HG03139 (cell line): ENCODE results near the gene JAKMIP1.
"Not testable (repeated sequence)": the region's sequence is repeated elsewhere in the genome, so short reads cannot be mapped to it uniquely, and the experiment has no call there.

Source experiments
- ATAC-seq: cut with Tn5 transposase; IDR thresholded peaks from one replicate; pipeline ENCODE4 v1.9.1; 2021; ENCODE audit not compliant: unreplicated experiment

JAKMIP1 gene

DNA sequence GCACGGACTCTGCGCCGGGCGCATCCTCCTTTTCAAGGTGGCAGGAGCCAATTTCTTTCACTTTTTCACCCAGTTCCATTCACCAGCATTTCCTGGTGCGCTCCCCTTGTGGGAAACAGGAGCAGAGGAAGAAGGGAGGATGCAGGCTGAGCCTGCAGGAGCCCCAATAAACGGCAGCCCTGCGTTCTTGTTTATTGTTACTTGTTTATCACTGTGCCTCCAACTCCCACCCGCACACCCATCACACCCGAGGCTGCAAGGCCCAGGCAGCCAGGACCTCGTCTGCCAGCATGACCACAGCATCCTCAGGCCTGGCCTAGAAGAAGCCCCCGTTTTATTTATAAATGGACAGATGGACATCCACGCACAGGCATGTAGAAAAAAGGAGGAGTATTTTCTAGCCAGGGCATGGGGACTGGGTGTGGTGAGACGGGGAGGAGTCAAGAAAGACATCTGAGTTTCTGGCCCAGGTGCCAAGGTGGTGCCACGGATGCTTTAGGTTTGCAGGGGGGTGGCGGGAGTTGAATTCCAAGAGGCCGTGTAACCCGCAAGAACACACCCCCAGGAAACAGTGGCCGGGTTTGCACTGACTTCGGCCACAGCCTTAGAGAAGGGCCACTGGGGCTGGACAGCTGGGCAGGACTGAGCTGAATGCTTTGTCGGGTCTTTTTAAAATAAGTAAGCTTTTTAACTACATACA is 51.7 kb downstream of the JAKMIP1 start:
- no peak for ATAC-seq

DNA sequence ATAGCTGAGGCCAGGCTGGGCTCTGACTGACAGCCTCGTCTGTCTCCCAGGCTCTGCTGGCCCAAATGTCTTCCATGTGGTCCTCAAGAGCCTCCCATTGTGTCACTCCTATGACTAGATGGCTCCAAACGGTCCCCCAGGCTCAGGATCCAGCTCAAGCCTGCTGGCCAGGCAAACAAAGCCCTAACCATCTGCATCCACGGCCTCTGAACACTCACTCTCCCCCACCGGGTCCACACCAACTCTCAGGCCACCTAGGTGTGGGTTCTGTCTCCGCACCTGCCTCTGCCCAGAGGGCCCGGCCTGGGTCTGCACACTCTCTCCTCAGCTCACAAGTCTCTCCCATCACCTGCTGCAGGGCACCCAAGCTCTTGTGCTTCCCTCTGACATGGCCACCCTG is 52.9 kb downstream of the JAKMIP1 start:
- no peak for ATAC-seq

DNA sequence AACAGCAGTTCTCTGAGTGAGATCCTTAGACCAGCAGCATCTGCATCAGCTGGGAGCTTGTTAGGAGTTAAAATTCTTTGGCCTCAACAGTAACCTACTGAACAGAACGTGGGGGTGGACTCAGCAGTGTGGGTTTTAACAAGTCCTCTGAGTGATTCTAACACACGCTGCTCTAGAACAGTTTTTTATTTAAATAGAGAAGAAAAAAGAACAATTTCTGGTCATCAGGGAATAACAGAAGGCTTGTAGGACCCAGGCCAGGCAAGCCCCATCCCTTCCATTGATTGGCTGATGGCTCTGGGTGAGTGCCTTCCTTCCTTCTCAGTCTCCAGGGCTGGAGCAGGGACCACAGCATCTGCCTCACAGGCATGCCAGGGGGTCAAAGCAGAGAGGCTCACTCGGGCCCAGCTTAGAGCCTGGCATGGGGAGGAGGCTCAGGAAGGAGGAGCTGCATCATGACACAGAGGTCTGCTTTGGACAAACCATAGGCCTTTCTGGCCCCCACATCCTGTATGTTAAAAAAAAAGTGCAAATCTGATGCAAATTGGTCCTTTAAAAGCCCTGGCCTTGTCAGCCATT is 56.7 kb downstream of the JAKMIP1 start:
- ATAC-seq: no peak

DNA sequence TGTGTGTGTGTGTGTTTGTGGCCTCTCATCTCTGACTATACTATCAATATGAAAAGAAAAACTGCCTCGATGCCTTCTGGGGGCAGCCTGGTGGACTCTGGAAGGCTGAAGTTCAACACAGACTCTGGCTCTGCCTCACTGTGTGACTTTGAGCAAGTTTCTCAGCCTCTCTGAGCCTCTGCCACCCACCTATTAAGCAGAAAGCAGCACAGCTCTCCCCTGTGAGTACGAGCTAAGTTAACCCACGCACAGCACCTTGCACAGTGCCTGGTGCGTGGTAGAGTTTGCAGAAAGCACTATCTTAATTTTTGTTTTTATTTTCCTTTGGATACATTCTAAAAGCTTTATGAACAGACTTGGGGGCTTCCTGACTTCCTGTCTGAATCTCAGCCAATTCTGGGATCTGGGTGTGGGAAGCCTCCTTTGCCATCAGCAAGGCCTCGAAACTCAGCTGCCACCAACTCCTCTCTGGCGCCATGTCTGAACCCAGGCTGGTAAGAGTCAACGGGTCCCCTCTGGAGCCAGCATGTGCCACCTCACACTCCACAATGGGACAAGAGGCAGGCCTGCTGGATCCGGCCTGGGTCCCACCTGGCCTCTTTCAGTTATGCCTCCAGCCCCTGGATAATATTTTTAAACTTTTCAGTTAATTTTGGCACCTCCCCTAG is 57.3 kb downstream of the JAKMIP1 start:
- ATAC-seq: no peak

DNA sequence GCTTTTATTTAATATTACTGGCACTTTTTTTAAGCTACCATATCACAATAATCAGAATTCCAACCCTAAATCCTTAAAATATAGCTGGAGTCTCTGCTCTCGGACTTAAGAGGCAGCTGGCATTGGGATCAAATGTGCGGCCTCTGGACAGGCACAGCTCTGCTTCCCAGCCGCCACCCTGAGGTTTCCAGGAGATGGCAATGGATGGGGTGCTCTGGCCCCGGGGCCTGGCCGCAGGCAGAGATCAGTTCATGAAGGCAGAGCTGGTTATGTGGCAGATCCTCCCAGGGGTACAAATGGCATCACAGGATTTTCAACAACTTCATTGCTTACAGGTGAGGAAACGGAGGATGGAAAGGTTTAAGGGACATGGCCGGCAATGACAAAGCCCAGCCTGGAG is 57.8 kb downstream of the JAKMIP1 start:
- ATAC-seq: no peak

DNA sequence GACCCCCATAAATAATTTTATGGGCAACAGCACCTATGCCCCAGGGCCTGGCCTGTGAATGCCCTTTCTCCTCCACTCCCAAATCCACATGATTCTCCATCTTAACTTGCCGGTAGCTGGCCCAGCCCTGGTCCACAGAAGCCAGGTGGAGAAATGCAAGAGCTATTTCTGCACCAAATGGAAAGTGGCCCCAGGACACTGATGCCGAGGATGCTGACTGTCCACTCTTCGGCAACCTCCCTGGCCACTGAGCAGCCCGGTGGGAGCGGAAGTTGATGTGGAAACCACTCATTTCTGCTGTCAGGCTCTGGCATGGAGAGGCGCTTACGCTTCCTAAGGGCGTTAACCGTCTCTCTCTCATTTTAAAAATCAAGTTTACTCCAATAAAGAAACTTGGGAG is 58.8 kb downstream of the JAKMIP1 start:
- ATAC-seq: no peak

DNA sequence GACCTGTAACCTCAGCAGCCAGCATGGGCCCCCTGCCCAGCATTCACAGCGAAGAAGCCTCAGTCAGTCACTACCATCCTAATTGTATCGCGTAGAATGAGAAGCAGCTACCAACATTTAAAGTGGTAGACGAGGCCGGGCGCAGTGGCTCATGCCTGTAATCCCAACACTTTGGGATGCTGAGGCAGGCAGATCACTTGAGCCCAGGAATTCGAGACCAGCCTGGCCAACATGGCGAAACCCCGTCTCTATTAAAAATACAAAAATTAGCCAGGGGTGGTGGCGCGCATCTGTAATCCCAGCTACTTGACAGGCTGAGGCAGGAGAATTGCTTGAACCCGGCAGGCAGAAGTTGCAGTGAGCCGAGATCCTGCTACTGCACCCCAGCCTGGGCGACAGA is 59.3 kb downstream of the JAKMIP1 start:
- not testable (repeated sequence) for ATAC-seq

DNA sequence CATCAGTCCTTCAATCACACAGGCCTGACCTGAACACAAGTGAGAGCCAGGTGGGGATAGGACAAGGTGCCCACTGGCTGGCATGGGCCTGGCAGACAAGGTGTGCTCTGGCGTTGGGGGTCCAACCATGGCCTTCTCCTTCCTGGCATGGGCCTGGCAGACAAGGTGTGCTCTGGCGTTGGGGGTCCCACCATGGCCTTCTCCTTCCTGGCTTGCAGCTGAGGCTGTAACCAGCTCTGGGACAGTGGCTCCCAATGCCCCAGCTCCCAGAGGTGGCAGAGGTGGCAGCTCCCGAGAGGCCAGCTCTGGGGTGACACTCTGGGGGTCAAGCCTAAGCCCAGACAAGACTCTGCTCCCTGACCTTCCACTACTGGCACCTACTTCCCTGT is 62.6 kb downstream of the JAKMIP1 start:
- ATAC-seq: no peak

DNA sequence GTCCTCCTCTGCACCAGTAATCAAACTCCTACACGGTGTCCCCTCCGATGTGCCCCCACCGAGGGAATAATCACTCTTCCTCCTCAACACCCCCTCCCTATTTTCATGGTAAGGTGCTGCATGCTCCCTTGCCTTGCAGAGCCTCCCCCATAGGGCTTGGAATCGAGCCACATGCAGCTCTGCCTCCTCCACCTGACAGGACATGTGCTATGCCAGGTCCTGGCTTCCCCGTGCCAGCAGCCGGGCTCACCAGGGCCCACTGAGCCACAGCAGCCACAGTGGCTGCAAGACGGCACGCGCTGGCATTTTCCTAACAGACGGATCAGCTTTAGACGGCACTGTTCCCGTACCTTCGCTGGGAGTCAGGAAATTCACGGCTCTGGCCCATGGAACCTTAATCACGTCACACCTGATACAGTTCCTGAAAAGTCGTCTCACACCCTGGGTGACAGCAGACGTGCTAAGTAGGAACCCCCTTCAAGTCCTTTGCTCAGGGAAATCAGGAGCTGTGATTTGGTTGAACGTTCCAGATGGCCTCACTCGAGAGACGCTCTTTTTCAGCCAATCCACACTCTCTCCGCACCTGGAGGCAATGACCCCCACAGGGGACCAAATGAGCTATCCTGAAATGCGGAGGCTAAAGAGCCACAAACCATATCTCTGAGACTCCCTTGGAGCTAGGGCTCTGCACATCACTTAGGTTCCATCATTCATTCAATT is 63.2 kb downstream of the JAKMIP1 start:
- ATAC-seq: no peak

DNA sequence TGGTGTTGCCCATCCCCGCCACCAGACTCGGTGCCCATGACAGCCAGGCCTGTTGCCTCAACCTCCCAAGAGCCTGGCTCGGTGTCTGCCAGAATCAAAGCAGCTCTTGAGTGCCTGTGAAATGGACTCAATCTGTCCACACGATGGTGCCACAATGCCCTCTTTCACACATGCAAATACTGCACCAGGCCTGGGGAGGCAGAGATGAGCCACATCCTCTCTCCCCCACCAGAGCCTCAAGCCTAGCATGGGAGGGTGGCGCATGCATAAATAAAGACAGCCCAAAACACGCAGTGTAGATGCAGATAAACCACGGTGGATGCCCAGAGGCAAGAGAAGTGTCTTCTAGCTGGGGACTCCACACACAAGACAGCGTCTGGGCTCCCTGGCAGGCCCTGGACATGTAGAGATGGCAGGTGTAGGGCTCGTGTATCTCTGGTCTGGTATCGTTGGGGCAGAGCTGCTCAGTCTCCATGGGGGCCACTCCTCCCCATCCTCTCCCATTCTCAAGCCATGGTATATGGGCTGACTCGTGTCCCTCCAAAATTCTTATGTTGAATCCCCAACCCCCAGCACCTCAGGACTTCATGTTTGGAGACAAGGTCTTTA is 65.6 kb downstream of the JAKMIP1 start:
- ATAC-seq: no peak

DNA sequence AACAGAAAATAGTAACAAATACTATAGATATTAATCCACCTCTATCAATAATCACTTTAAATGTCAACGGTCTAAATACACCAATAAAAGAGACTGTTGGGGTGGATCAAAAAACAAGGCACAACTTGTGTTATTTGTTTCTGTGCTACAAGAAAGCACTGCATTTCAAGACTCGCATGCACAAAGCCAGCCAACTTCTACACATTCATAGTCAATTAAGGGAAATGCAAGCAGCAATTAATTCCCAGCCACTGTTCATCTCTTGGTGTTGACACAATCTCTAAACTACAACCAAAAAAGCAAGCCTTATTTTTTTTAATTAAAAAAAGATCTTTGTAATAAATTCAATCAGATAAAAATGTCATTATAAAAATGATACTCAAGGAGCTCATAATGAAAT is 67.6 kb downstream of the JAKMIP1 start:
- ATAC-seq: no peak

DNA sequence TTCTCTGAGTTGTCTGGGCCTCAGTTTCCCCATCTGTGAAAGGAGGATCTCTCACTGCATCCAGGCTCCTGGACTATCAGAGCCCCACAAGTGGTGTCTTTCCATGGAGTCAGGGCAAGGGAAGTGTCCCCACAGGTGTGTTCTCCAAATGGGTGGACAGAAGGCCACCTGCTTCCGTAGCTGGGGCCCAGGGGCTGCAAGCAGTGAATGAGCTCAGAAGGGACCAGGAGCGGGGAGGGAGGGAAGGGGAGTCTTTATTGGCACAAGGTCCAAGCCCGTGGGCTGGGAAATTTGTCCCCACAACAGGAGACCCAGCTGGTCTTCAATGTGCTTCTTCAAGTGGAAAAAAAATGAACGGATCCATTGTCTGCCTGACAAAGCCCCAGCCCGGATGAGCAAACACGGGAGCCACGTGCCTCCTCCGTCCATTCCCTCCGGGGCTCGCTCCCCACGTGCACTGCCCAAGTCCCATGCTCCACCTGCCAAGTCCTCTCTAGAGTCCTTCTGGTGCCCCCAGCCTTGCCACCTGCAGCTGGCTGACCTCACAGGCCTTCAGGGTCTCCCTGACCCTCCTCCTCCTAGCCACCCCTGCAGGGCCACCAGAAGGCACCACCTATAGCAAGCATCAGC is 72.0 kb downstream of the JAKMIP1 start:
- no peak for ATAC-seq

DNA sequence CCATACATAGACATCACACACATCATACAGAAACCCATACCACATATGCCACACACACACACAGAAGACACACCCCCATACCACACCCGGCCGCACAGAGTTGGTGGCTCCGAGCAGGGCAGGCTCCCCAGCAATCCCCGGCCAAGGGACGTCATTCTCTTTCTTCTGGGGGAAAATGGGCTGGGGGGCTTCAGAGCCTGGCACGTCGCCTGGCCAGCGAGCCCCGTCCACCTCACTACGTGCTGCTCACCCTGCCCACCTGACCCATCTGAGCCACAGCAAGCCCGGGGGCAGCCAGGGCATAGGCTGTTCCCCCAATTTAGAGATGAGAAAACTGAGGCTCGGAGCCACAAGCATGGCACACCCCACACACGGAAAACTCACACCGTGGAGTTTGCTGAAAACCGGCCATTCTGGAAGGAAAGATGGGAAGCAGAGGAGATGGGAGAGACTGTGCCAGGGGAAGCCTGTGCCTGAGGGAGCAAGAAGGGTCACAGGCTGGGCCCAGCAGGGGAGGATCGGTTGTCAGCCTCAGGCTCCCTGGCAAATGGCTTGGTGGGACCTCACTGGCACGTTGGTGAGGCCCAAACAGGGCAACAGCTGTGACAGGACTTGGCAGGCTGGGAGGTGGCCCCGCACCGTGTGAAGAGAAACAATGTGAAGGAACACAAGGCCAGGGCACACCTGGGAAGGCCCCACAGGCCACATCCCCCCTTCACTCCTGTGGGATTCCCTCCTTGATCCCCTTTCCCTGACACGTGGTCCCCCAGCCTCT is 73.2 kb downstream of the JAKMIP1 start:
- ATAC-seq: no peak

DNA sequence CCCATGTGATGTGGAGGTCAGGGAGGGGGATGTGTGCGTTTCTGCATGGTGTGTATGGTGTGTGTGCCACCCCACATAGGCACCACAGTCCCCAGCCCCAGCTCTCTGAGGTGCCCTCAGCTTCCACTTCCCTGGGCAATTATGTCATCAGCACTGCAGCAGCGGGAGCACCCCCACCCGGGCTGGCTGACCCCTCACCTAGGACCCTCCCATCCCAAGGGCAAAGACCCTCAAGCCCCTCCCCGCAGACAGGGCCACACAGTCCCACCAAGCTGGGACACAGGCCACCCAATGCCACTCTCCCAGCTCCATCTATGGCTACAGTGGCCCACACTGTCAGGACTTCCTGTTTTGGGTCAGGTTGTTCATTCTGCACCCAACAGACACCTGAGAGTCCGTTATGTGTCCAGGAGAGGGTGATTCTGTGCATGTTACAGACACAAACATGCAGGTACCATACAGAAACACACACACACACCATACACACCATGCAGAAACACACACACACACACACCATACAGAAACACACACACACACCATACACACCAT is 75.2 kb downstream of the JAKMIP1 start:
- no peak for ATAC-seq

DNA sequence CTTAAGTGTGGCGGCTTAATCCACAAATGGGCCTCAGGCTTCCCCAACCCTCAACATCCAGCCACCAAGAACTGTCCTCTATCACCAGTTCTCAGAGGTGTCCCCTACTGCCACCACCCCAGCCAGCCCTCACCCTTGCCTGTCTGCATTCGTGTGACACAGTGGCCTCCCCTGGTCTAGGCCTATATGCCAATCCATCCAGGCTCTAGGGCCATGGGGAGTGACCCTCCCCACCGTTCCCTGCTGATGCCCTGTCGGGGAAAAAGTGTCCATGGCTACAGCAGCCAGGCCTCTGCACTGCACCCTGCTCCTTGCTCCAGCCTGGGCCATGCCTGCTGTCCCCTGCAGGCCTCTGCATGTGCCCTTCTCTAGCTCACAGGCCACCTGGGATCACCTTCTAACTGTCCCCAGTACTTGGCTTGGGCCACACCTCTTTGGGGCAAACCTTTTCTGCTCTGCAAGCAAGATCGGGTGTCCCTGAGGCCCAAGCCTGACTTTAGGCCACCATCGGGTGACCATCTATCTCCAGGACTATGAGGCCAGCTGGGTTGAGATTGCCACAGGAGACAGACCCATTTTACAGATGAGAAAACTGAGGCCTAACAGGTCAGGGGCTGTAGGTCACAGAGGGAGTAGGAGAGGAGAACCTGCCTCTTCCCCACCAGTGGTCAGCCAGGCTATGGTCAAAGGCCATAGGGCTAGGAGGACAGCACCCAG is 75.8 kb downstream of the JAKMIP1 start:
- no peak for ATAC-seq

DNA sequence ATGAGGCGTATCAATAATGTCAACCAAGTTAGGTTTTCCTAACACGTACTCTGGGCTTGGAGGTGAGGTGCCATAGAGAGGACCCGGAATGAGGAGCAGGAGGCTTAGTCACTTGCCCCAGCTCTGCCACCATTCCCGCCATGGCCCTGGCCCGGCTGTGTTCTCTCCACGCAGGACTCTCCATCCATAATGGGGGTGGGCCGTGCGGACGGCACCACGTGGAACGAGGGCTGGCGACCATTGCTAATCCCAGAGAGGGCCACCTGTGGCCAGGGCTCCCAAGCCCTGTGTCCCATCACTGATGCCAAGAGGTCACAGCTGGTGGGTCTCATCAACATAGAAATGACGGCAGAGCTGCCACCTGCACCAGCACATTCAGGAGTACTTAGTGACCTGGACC is 76.4 kb downstream of the JAKMIP1 start:
- ATAC-seq: no peak

DNA sequence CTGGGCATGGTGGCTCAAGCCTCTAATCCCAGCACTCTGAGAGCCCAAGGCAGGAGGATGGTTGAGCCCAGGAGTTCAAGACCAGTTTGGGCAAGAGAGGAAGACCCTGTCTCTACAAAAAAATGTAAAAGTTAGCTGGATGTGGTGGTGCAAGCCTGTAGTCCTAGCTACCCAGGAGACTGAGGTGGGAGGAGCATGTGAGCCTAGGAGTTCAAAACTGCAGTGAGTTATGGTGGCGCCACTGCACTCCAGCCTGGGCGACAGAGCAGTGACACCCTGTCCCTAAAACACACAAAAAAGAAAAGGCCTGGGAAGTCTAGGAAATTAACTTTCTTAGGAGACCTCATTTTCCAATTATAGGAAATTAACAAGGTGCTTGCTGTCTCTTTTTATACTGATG is 76.8 kb downstream of the JAKMIP1 start:
- ATAC-seq: no peak

DNA sequence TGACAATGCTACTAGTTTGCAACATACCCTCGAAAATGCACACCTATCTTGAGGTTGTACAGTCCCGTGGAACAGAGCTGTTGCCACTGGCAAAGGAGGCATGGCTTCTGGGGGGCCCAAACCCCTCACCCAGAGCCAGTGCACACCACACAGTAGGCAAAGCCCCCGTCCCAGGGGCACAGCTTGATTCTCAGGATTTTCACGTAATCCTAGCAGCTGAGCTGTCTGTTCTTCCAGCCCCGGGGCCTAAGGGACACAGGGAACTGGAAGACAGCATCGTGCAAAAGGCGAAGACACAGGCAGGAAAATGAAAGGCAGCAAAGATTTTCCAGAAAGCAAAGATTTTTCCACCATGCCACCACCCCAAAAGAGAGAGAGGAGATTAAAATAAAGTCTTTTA is 77.2 kb downstream of the JAKMIP1 start:
- no peak for ATAC-seq

DNA sequence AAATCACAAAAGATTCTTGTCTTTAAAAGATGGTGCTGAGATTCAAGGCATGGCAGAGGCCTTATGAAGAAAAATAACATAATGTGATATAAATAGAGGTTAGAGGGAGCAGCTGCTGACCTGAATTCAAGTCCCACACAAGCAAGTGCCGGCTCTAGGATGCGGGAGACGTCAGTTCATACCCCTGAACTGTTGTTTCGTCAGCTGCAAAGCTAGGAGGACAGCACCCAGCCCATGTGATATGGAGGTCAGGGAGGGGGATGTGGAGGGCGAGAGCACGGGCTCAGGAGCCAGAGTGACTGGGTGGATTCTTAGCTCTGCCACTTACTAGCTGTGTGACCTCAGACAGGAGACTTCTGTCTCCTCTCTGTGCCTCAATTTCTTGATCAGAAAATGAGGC is 77.9 kb downstream of the JAKMIP1 start:
- no peak for ATAC-seq
